HEK293 (cell line): ENCODE data around the gene DENND1C.

ENCODE experiments used
- EGR2 ChIP-seq: fragments of 450-650 bp; formaldehyde crosslinking; IDR thresholded peaks from 2 replicates; pipeline ENCODE4 v1.5.1; 2016; ENCODE audit warnings: low read depth, missing biosample characterization, missing genetic modification characterization
- GFI1B ChIP-seq: fragments of 450-650 bp; formaldehyde crosslinking; IDR thresholded peaks from 2 replicates; pipeline ENCODE4 v1.5.1; 2016; ENCODE audit warnings: missing biosample characterization, missing genetic modification characterization
- GLIS2 ChIP-seq: fragments of 450-650 bp; formaldehyde crosslinking; IDR thresholded peaks from 2 replicates; pipeline ENCODE4 v1.5.1; 2016; ENCODE audit warnings: missing biosample characterization, missing genetic modification characterization
- KLF1 ChIP-seq: fragments of 450-650 bp; formaldehyde crosslinking; IDR thresholded peaks from 2 replicates; pipeline ENCODE4 v1.5.1; 2016; ENCODE audit warnings: missing biosample characterization, missing genetic modification characterization
- KLF17 ChIP-seq: fragments of 450-650 bp; formaldehyde crosslinking; IDR thresholded peaks from 2 replicates; pipeline ENCODE4 v1.5.1; 2016; ENCODE audit warnings: missing biosample characterization, missing genetic modification characterization
- KLF7 ChIP-seq: fragments of 450-650 bp; formaldehyde crosslinking; IDR thresholded peaks from 2 replicates; pipeline ENCODE4 v1.5.1; 2016; ENCODE audit warnings: missing biosample characterization, missing genetic modification characterization, borderline replicate concordance
- KLF9 ChIP-seq: fragments of 450-650 bp; formaldehyde crosslinking; IDR thresholded peaks from 2 replicates; pipeline ENCODE4 v1.5.1; 2016; ENCODE audit warnings: missing biosample characterization, missing genetic modification characterization, low read depth
- PBX3 ChIP-seq: sonication (generic); formaldehyde crosslinking; IDR thresholded peaks from 2 replicates; pipeline ENCODE4 v1.8.1; 2022; ENCODE audit warnings: mild to moderate bottlenecking, moderate library complexity, missing genetic modification reagents
- SCRT1 ChIP-seq: fragments of 450-650 bp; formaldehyde crosslinking; IDR thresholded peaks from 2 replicates; pipeline ENCODE4 v1.5.1; 2016; ENCODE audit warnings: missing biosample characterization, missing genetic modification characterization, borderline replicate concordance
- SP2 ChIP-seq: fragments of 450-650 bp; formaldehyde crosslinking; IDR thresholded peaks from 2 replicates; pipeline ENCODE4 v1.5.1; 2016; ENCODE audit warnings: missing biosample characterization, missing genetic modification characterization
- SP3 ChIP-seq: fragments of 450-650 bp; formaldehyde crosslinking; IDR thresholded peaks from 2 replicates; pipeline ENCODE4 v1.5.1; 2016; ENCODE audit warnings: missing biosample characterization, missing genetic modification characterization
- SP7 ChIP-seq: fragments of 450-650 bp; formaldehyde crosslinking; IDR thresholded peaks from 2 replicates; pipeline ENCODE4 v1.5.1; 2016; ENCODE audit warnings: missing biosample characterization, missing genetic modification characterization
- TSHZ1 ChIP-seq: fragments of 450-650 bp; formaldehyde crosslinking; IDR thresholded peaks from 2 replicates; pipeline ENCODE4 v1.5.1; 2016; ENCODE audit warnings: missing biosample characterization, missing genetic modification characterization, borderline replicate concordance
- WT1 ChIP-seq: fragments of 450-650 bp; formaldehyde crosslinking; IDR thresholded peaks from 2 replicates; pipeline ENCODE4 v1.5.1; 2016; ENCODE audit warnings: missing biosample characterization, missing genetic modification characterization
- YY1 ChIP-seq: fragments of 450-650 bp; formaldehyde crosslinking; IDR thresholded peaks from 2 replicates; pipeline ENCODE4 v1.5.1; 2018; ENCODE audit warnings: missing biosample characterization, missing genetic modification characterization
- ZBTB17 ChIP-seq: fragments of 450-650 bp; formaldehyde crosslinking; IDR thresholded peaks from 2 replicates; pipeline ENCODE4 v1.5.1; 2016; ENCODE audit warnings: missing biosample characterization, missing genetic modification characterization
- ZBTB26 ChIP-seq: fragments of 450-650 bp; formaldehyde crosslinking; optimal IDR thresholded peaks from 2 replicates; pipeline ENCODE3; 2016; ENCODE audit warnings: missing biosample characterization, mild to moderate bottlenecking, missing genetic modification characterization
- ZBTB6 ChIP-seq: fragments of 450-650 bp; formaldehyde crosslinking; IDR thresholded peaks from 2 replicates; pipeline ENCODE4 v1.5.1; 2017; ENCODE audit warnings: missing biosample characterization, missing genetic modification characterization
- ZBTB8A ChIP-seq: fragments of 450-650 bp; formaldehyde crosslinking; IDR thresholded peaks from 2 replicates; pipeline ENCODE4 v1.5.1; 2016; ENCODE audit warnings: missing biosample characterization, missing genetic modification characterization
- ZFHX2 ChIP-seq: fragments of 450-650 bp; formaldehyde crosslinking; conservative IDR thresholded peaks from 2 replicates; pipeline ENCODE4 v1.5.1; 2016; ENCODE audit warnings: missing biosample characterization, missing genetic modification characterization
- ZNF184 ChIP-seq: fragments of 450-650 bp; IDR thresholded peaks from 2 replicates; pipeline ENCODE4 v1.5.1; 2018; ENCODE audit warnings: missing biosample characterization, mild to moderate bottlenecking, missing genetic modification characterization
- ZNF202 ChIP-seq: fragments of 450-650 bp; formaldehyde crosslinking; IDR thresholded peaks from 2 replicates; pipeline ENCODE4 v1.5.1; 2016; ENCODE audit warnings: missing biosample characterization, missing genetic modification characterization, borderline replicate concordance
- ZNF24 ChIP-seq: fragments of 450-650 bp; formaldehyde crosslinking; IDR thresholded peaks from 2 replicates; pipeline ENCODE4 v1.5.1; 2016; ENCODE audit warnings: missing biosample characterization, missing genetic modification characterization
- ZNF324 ChIP-seq: fragments of 450-650 bp; formaldehyde crosslinking; IDR thresholded peaks from 2 replicates; pipeline ENCODE4 v1.5.1; 2016; ENCODE audit warnings: missing biosample characterization, missing genetic modification characterization
- ZNF335 ChIP-seq: fragments of 450-650 bp; formaldehyde crosslinking; conservative IDR thresholded peaks from 2 replicates; pipeline ENCODE4 v1.5.1; 2016; ENCODE audit warnings: missing biosample characterization, missing genetic modification characterization
- ZNF341 ChIP-seq: fragments of 450-650 bp; formaldehyde crosslinking; IDR thresholded peaks from 2 replicates; pipeline ENCODE4; 2016; ENCODE audit warnings: low read depth, missing biosample characterization, missing genetic modification characterization
- ZNF580 ChIP-seq: fragments of 450-650 bp; formaldehyde crosslinking; IDR thresholded peaks from 2 replicates; pipeline ENCODE4 v1.5.1; 2016; ENCODE audit warnings: missing biosample characterization, missing genetic modification characterization
- ZNF660 ChIP-seq: fragments of 450-650 bp; IDR thresholded peaks from 2 replicates; pipeline ENCODE4 v1.5.1; 2018; ENCODE audit warnings: missing biosample characterization, mild to moderate bottlenecking, missing genetic modification characterization
- ZNF692 ChIP-seq: fragments of 450-650 bp; formaldehyde crosslinking; IDR thresholded peaks from 2 replicates; pipeline ENCODE4 v1.5.1; 2016; ENCODE audit warnings: missing biosample characterization, missing genetic modification characterization
- ZSCAN30 ChIP-seq: fragments of 450-650 bp; IDR thresholded peaks from 2 replicates; pipeline ENCODE4 v1.5.1; 2018; ENCODE audit warnings: missing biosample characterization, mild to moderate bottlenecking, missing genetic modification characterization, moderate library complexity

Gene DENND1C

GRCh38 chr19:6424939-6425731, 56.5 kb downstream of the DENND1C start (continued):
- TF ChIP-seq TSHZ1 (tag by site-specific recombination) (peak; percentile 25; the same call in 1 of the 2 replicates), KLF7 (tag by site-specific recombination) (0 out of 2 replicates have a peak, but pooled peaks have one; percentile 25), ZNF202 (tag by site-specific recombination) (no peak), PBX3 (CRISPR knock-in tag) (peak; percentile 99), ZBTB26 (tag by site-specific recombination) (peak; percentile 15), ZFHX2 (peak; percentile 92), WT1 (tag by site-specific recombination) (no peak), ZNF324 (peak; percentile 85; the same call in 1 of the 2 replicates), GLIS2 (peak; percentile 52), YY1 (tag by site-specific recombination) (peak; percentile 80), ZNF580 (tag by site-specific recombination) (peak; percentile 70), ZSCAN30 (tag by site-specific recombination) (peak; percentile 83), ZNF692 (peak; percentile 92), SCRT1 (no peak), ZNF184 (tag by site-specific recombination) (0 out of 2 replicates have a peak, but pooled peaks have one; percentile 19), ZBTB17 (peak; percentile 94), ZNF335 (peak; percentile 96), ZBTB8A (tag by site-specific recombination) (peak; percentile 64), SP2 (tag by site-specific recombination) (peak; percentile 98), ZNF660 (tag by site-specific recombination) (peak; percentile 65; the same call in 1 of the 2 replicates), SP3 (tag by site-specific recombination) (peak; percentile 99), EGR2 (peak; percentile 88), ZNF341 (peak; percentile 79), ZNF24 (tag by site-specific recombination) (0 out of 2 replicates have a peak, but pooled peaks have one; percentile 47), KLF17 (tag by site-specific recombination) (0 out of 2 replicates have a peak, but pooled peaks have one; percentile 56), SP7 (tag by site-specific recombination) (peak; percentile 34), KLF9 (tag by site-specific recombination) (peak; percentile 55), ZBTB6 (tag by site-specific recombination) (no peak), KLF1 (tag by site-specific recombination) (peak; percentile 63; the same call in 1 of the 2 replicates), GFI1B (tag by site-specific recombination) (peak; percentile 90)
